ENCODE data around the gene TPTE2.
"Not testable (repeated sequence)": the region's sequence is repeated elsewhere in the genome, so short reads cannot be mapped to it uniquely, and the experiment has no call there.

TPTE2 gene

DNA sequence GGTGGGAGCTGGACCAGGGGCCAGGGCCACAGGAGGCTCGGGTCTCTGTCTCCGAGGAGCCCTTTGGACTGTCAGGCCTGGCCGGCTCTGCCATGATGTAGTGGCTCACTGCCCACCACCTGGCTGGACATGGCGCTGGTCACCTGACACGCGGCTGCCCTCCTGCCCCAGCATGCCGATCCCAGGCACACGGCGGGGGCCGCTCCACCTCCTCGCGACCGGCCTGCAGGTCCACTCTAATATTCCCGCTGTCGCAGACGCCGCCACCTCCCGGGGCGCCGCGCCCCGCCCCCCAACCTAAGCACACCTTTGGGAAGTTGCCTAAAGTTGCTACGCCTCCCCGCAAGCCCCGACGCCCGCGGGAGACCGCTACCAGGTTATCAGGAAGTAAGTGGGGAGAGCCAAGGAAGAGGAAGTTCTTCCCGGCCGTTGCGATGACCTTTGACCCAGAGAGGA lies at the start of gene TPTE2:
TSS of gene TPTE2 (minus strand) at position 406 of the 456 bp plus-strand sequence. CDS start 58,298 bp downstream, outside the sequence.
- DNase-seq, result not testable (repeated sequence)

DNA sequence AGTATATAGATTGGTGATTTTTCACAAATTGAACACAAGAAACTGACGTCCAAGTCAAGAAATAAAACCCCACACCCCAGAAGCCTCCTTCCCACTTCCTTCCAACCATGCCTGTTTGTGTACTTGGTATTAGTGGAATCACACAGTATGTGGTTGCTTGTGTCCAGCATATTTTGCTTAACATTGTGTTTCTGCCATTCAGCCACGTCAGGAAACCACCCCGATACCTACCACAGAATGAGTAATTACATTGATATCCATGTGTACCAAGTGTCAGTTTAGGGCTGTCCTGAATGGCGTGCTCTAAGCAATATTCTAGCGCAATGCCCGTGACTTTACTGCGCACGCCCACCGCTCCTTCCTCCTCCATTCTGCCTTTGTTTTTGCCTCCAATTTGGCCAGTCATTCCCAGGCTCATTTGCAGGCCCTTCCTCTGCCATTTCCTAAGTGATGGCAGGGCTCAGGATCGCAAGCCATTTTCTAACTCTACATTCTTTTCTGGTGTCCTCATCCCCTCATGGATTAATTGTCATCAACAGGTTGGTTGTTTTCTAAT lies 46.3 kb upstream of the TPTE2 start:
- no peak for DNase-seq

GRCh38 chr13:19606737-19607136 lies 45.4 kb upstream of the TPTE2 start:
- DNase-seq, result no peak

GRCh38 chr13:19606152-19606551 lies 44.8 kb upstream of the TPTE2 start:
- DNase-seq, result no peak

DNA sequence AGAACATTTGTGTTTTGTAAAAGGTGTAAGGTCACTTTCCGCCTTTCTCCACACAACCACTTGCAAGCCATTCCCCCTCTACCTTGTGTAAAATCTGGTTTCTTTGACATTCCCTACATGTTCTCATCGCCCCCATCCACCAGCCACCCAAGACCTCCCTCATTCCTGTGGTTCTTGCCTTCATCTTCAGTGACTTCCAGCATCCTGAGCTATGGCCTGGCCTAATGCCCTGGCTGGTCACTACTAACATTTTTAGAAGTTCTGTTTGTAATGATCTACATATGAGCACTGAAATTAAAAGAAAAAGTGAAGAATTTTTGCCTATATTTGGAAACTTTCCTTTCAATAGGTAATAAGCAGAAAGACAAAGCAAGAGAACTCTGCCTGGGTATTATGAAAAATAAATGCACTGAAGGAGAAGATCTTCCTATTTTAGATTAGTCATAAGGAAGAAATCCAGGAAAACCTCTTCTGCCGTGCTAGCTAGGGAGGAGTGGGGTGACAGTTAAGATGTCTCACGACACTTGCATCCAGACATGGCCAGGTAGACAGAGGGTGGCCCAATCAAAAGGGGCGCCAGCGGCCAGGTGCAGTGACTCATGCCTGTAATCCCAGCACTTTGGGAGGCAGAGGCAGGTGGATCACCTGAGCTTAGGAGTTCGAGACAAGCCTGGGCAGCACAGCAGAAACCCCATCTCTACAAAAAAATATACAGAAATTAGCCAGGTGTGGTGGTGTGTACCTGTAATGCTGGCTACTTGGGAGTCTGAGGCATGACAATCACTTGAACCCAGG lies 44.0 kb upstream of the TPTE2 start:
- no peak for DNase-seq

DNA sequence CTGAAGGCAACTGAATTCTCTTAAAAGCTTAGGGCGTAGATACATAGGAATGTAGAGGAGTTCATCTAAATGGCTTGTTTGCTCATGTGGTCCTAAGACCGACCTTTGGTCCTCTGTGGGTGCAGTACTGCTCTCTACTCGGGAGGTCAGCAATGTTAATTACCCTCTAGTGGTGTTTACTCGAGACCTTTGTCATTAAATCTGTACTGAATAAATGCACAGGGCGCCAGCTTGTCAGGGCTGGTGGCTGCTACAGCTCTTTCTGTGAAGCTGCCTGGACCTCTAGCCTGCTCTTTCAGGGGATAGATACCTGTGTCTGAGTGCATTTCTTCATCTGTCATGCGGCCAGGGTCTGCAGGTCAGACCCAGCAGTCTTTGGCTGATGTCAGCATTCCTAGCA lies 43.0 kb upstream of the TPTE2 start:
- no peak for DNase-seq

DNA sequence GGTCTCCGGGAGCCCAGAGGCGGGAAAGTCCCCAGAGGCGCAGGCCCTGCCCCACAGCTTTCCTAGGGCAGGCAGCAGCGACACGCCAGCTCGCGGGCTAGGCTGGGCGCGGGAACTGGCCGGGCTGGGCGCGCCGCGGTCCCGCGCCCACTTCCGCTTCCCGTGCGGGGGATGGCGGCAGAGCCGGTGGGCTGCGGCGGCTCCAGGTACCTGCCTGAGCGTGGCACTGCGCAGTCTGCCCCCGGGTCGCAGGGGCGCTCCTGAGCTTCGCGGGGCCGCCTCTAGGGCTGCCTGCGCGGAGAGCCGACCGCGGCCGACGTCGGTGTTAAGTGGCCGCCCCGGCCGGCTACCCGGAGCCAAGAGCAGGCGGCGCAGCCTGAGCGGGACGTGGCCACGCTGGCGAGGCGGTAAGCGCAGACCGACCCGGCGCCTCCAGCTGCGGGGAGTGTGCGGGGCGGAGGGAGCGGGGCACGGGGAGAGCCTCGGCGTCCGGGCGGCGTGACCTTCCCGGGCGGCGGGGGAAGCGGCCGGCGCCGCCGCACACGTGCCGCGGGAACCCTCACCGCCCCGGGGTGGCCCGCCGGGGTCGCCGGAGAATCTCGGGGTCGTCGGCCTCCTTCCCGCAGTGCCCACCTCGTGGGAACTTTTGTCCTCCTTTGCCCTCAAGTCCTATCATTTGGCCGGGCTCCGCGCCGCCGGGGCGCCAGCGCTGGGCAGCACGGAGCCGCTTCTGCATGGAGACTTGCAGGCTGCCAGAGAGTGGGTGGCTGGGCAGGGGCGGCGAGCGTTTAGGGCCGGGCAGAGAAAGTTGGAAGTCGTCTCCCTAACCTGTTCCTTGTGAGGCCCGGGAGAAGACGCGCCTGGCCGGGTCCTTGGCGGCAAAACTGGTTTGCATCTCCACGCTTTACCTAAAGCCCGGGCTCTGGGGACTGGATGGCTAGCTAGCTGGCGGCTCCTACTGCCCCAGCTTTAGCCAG lies 40.7 kb upstream of the TPTE2 start:
- DNase-seq, result peak; percentile 5

- no peak for DNase-seq
Observed at GRCh38 chr13:19597523-19597922, 36.2 kb upstream of the TPTE2 start.

DNA sequence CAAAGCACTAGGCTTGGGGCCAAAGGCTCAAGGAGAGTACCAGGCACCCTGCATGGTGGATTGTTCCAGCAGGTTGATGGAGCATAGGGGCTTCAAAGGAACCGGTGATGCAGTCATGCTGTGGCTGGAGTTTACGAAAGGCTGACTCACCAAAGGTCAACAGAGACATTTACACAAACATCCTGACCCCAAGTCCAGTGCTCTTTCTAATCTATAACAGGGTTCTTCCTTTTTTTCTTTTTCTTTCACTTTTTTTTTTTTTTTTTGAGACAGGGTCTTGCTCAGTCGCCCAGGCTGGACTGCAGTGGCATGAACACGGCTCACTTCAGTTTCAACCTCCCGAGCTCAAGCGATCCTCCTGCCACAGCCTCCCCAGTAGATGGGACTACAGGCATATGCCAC lies 35.6 kb upstream of the TPTE2 start:
- no peak for DNase-seq

- DNase-seq, result no peak
Observed at GRCh38 chr13:19596086-19596485, 34.8 kb upstream of the TPTE2 start.

DNA sequence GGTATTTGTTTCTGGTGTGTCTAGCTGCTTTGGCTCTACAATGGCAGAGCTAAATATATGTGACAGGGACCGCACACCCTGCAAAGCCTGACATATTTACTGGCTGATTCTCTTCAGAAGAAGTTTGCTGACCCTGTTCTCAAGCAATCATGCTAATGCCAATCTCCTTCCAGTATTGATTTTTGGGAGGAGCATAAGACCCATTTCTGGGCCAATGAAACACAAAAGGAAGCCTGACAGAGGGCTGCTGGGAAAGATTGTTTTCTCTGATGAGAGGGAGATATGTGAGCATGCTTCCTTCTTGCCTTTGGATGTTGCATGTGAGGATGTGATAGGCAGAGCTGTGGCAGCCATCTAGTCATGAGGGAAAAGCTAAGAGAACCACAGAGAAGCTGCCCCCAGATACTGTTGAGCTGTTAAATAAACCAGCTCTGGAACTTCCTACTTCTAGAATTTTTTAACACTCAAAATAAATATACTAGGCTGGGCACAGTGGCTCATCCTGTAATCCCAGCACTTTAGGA lies 31.4 kb upstream of the TPTE2 start:
- no peak for DNase-seq

DNA sequence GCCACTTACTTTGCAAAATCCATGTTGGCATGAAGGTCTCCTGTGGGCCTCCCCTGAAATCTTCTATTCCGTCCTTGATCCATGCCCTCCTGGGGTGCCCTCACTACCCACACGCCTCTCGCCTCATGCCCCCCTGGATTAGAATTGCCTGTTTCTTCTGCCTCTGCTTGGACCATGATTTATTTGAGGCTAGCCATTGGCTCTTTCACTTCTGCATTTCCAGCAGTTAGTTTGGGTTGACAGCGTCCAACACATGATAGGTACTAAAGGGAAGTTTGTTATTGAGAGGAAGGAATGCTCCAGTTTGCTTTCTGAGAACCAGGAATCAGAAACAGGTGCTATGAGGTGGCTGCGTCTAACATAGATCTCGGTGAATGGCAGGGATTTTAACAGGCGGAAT lies 30.5 kb upstream of the TPTE2 start:
- DNase-seq, result no peak

- DNase-seq, result no peak
Observed at GRCh38 chr13:19590423-19590822, 29.1 kb upstream of the TPTE2 start.

- DNase-seq, result no peak
Observed at GRCh38 chr13:19589312-19589711, 28.0 kb upstream of the TPTE2 start.

GRCh38 chr13:19587635-19588300 lies 26.4 kb upstream of the TPTE2 start:
- DNase-seq, result no peak

DNA sequence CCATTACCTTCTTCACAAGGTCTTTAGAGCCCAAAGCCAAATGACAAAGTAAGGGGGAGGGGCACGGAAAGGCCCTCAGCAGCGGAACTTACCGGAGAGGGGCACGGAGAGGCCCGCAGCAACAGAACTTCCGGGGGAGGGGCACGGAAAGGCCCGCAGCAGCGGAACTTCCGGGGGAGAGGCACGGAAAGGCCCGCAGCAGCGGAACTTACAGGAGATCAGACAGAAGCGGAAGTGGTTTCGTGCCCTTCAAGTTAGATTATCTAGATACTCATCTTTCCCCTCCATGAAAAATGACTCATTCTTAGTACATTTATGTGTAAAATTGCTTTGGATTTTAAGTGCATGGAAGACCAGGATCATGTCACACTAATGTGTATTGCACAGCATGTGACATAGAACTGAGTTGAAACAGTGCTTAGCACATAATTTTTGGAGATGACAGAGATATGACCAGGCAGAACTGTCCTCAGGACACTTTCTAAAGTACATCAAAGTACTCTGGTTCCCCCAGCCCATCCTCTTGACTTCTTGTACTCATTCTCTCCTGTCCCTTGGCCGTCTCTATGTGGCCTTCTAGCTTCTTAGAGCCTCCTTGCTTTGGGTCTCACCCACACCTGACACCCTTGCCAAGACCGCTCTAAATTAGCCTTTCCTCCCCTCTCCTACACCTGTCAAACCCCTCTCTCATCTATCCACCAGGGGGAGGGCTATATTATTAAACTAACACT lies 25.7 kb upstream of the TPTE2 start:
- no peak for DNase-seq

DNA sequence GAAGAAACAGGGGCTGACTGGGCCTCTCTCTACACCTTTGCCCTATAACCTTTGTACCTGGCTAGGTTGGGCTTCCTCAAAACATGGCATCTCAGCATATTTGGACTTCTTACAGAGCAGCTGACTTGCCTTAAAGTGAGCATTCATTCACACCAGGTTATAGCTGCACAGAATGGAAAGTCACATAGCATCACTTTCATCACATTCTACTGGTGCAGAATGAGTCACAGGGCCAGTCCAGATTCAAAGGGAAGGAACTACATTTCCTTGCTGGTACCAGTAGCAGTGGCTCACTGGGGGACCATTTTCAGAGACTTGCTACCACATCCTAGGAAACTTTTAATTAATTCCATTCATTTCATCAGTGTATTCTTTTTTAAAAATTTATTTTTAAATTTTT lies 20.3 kb upstream of the TPTE2 start:
- no peak for DNase-seq

DNA sequence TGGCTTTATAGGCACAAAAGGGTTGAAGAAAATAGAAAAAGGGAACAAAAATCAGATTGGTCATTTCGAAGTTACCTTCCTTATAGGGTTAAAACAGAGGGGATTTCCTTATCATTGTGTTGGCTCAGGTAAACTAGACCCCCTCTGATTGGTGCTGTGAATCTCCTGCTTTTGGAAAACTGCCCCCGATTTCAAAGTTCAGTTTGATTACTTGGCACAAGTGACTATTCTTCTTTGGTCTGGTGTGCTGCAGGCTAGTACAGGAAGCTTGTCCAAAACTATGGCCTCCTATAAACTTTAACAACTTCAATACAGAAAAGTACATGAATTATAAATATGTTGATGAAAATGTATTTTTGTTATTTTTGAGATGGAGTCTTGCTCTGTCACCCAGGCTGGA lies 13.9 kb upstream of the TPTE2 start:
- no peak for DNase-seq

DNA sequence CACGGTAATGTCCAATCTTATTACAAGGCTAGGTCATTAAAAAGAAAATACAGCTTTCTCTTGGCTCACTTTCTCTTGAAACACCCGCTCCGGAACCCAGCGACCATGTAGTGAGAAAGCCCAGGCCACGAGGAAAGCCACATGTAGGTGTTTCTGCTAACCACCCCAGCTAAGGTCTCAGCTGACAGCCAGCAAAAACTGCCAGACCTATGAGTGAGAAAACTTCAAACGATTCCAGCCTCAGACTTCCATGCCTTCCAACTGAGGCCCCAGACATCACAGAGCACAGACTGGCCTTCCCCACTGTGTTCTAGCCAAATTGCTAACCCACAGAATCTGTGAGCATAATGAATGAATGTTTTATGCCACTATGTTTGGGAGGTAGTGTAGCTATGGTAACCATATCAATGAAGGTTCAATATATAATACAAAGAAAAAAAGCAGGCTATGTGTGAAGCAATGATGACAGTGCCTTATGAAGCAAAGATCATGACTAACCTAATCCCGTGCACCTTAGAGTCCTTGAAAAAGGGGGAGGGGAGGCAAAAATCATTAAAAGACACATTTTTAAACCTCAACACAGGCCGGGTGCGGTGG lies 11.9 kb upstream of the TPTE2 start:
- DNase-seq, result no peak

- no peak for DNase-seq
Observed at GRCh38 chr13:19572280-19572679, 10.9 kb upstream of the TPTE2 start.

DNA sequence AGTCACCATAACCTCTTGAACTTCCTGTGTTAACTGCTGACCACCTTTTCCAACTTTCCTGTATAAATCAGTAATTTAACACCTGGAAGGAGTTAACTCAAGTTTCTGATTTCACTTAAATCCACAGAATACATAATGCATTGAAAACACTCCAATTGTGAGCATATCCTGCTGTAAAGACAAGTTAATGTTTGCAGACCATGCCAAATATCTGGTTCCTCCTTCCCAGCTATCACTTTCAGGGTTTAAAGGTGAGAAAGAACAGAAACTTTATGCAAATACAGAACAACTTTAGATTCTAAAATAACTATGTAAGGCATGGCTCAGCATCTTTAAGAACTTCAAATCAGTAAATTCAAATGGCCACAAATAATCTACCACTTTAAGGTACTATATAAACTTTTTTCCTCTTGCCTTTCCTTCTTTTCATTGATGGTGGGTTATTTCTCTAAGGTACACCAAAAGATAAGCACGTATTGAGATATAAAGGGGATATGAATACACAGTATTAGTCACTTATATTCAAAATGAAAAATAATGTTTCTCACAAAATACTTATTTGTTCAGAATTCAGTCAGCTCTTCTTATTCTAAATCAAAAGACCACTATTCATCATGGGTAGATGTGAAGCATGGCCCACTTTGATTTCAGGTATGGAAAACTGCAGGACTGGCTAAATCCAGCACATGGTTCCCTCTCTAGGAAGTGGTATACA lies 6.6 kb upstream of the TPTE2 start:
- no peak for DNase-seq
